OCI-LY7 (cell line): ENCODE measurements around the gene KLC1. TPM values are rescaled to one million over a fixed set of nuclear protein-coding genes. Genes with fewer than 3 reads are reported as not detected.

Source experiments
- BruUV-seq: library from RNA; stranded (reverse); fragments of 400-500 nt; replicated peaks from 2 replicates; lab custom pipeline; 2021; lab: Mats Ljungman, UMichigan
- CTCF ChIA-PET: fragments of 300-600 bp; sonication (Branson Sonifier 250); formaldehyde crosslinking; loops from one replicate; lab custom pipeline; 2022; ENCODE audit warnings: antibody characterized with exemption; ENCODE audit not compliant: unreplicated experiment; lab: Charles Lee
- POLR2A ChIA-PET: fragments of 300-600 bp; sonication (Branson Sonifier 250); formaldehyde crosslinking; loops from one replicate; lab custom pipeline; 2022; ENCODE audit warnings: antibody characterized with exemption; lab: Charles Lee
- DNase-seq: peaks from one replicate; pipeline ENCODE4 v3.0.0-alpha.2; 2015; ENCODE audit warnings: low spot score
- H2AFZ ChIP-seq: fragments of 200-600 bp; sonication (generic), shearing (Covaris generic); 2 replicates; pipeline ENCODE4 v1.6.1; 2014; ENCODE audit warnings: mild to moderate bottlenecking, antibody characterized with exemption, low read length, moderate library complexity
- H3K27ac ChIP-seq: fragments of 200-600 bp; sonication (generic); 2 replicates; pipeline ENCODE4 v1.5.1; 2014; ENCODE audit warnings: mixed run types, low read depth, mild to moderate bottlenecking, moderate library complexity, low read length, inconsistent platforms; ENCODE audit not compliant: poor library complexity, severe bottlenecking
- H3K36me3 ChIP-seq: fragments of 200-600 bp; sonication (generic); 2 replicates; pipeline ENCODE4 v1.6.1; 2014; ENCODE audit warnings: mild to moderate bottlenecking, antibody characterized with exemption, low read length, moderate library complexity, mixed read lengths; ENCODE audit not compliant: insufficient read depth
- H3K4me1 ChIP-seq: fragments of 200-600 bp; sonication (generic); 2 replicates; pipeline ENCODE4 v1.5.1; 2014; ENCODE audit warnings: mild to moderate bottlenecking, low read length; ENCODE audit not compliant: insufficient read depth, poor library complexity, severe bottlenecking
- H3K4me2 ChIP-seq: fragments of 200-600 bp; sonication (generic); 2 replicates; pipeline ENCODE4 v1.6.1; 2014; ENCODE audit warnings: mild to moderate bottlenecking, low read length
- H3K4me3 ChIP-seq: fragments of 200-600 bp; sonication (generic); 2 replicates; pipeline ENCODE4 v1.5.1; 2014; ENCODE audit warnings: mild to moderate bottlenecking, low read depth, low read length; ENCODE audit not compliant: poor library complexity, severe bottlenecking
- H3K79me2 ChIP-seq: fragments of 200-600 bp; sonication (generic); 2 replicates; pipeline ENCODE4 v1.6.1; 2016; ENCODE audit warnings: low read depth, mild to moderate bottlenecking, low read length, moderate library complexity, mixed read lengths; ENCODE audit not compliant: insufficient read depth
- H3K9me2 ChIP-seq: fragments of 200-600 bp; sonication (generic); 2 replicates; pipeline ENCODE4 v1.6.1; 2016; ENCODE audit warnings: mild to moderate bottlenecking, low read length, mixed read lengths; ENCODE audit not compliant: insufficient read depth
- H3K9me3 ChIP-seq: fragments of 200-600 bp; sonication (generic); 2 replicates; pipeline ENCODE4 v1.6.1; 2014; ENCODE audit warnings: mild to moderate bottlenecking, mixed run types, low read length, mixed read lengths
- H4K20me1 ChIP-seq: fragments of 200-600 bp; sonication (generic); 2 replicates; pipeline ENCODE4 v1.6.1; 2014; ENCODE audit warnings: mild to moderate bottlenecking, antibody characterized with exemption, low read length, moderate library complexity, mixed read lengths; ENCODE audit not compliant: insufficient read depth
- CTCF ChIP-seq: fragments of 200-600 bp; sonication (generic); conservative IDR thresholded peaks from 2 replicates; pipeline ENCODE4 v1.5.1; 2014; ENCODE audit warnings: mild to moderate bottlenecking, antibody characterized with exemption, low read length, moderate library complexity, mixed read lengths
- EZH2phosphoT487 ChIP-seq: fragments of 200-600 bp; sonication (generic); IDR thresholded peaks from 2 replicates; pipeline ENCODE4 v1.6.1; 2018; ENCODE audit warnings: low read depth, borderline replicate concordance, mild to moderate bottlenecking, mixed run types, antibody characterized with exemption, low read length, moderate library complexity, mixed read lengths
- intact Hi-C: fragments of 100-400 bp; cut with micrococcal nuclease; formaldehyde crosslinking; loops from one replicate; pipeline ENCODE4 v1.10.0; 2022; ENCODE audit not compliant: unreplicated experiment
- total RNA-seq, 2 experiments: library from RNA; depleted of rRNA in 1 of 2; stranded (reverse); fragments of >200 nt in 1 of 2; shearing (Covaris generic) in 1 of 2; gene quantifications; 2 replicates each; pipeline ENCODE4 v1.2.3, GENCODE V29; 2014 to 2022

The KLC1 gene
- total RNA-seq, 2 experiments from 2014 or later = 147 to 157 TPM

- TF ChIP-seq EZH2phosphoT487 (no peak), CTCF (no peak)
- Histone ChIP-seq H2AFZ (no peak overlapping the region), H3K27ac (no peak overlapping the region), H3K79me2 (no peaks in the 10 kb centered on the region; the same call in 1 of the 2 replicates), H3K9me3 (no peaks in the 10 kb centered on the region), H3K4me3 (no peak overlapping the region), H3K36me3 (peaks cover 90% of the 10 kb centered on the region), H3K9me2 (no peaks in the 10 kb centered on the region), H3K4me2 (no peak overlapping the region), H4K20me1 (no peaks in the 10 kb centered on the region), H3K4me1 (peaks cover 16% of the 10 kb centered on the region)
- DNase-seq = no peak
- POLR2A ChIA-PET = no interaction called here
- intact Hi-C loops = no loop called here
- CTCF ChIA-PET = no interaction called here
- BruUV-seq = no TSS peak
These were observed 55.5 kb downstream of the KLC1 start for GRCh38 chr14:103684471-103684870.

DNA sequence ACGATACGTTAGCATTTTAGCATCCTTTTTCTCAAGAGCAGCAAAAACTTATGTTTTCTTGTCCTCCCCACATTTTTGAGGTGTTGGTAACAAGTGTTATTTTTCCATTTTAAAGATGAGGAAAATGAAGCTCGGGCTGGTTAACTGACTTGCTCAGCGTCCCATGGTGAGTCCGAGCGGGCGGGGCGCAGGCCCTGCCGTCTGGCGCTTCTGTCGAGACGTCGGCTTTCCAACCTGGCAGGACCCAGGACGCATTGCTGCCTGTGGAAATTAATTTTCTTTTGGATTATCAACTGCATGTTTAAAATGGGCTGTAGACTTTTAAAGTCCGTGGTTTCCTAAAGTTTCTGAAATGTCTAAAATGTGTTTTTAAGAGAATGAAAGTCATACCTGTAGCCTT is 55.9 kb downstream of the KLC1 start:
- intact Hi-C loops = loop anchor here (5.0 kb wide), 1 partner anchor 123 kb away; the partner anchor contains the start of genes BAG5 and COA8
- no peak overlapping the region for H2AFZ ChIP-seq
- H3K36me3 ChIP-seq = peaks cover 86% of the 10 kb centered on the region
- no TSS peak for BruUV-seq
- H3K79me2 ChIP-seq = peaks cover under 1% of the 10 kb centered on the region; the same call in 1 of the 2 replicates
- no peaks in the 10 kb centered on the region for H3K9me3 ChIP-seq
- H3K9me2 ChIP-seq = no peaks in the 10 kb centered on the region
- no peaks in the 10 kb centered on the region for H4K20me1 ChIP-seq
- H3K27ac ChIP-seq = no peak overlapping the region
- no peak for DNase-seq
- peaks cover 16% of the 10 kb centered on the region for H3K4me1 ChIP-seq
- TF ChIP-seq EZH2phosphoT487 (no peak), CTCF (no peak)
- POLR2A ChIA-PET = no interaction called here
- CTCF ChIA-PET = no interaction called here
- no peak overlapping the region for H3K4me3 ChIP-seq
- H3K4me2 ChIP-seq = no peak overlapping the region
